ENCODE data around the gene PAPOLB.

- TF ChIP-seq EP300 (IDR thresholded peaks at IDR 0.05) (no peak), POLR2A (IDR thresholded peaks at IDR 0.05) (no peak)
Measured at GRCh38 chr7:4871930-4872675, 10.3 kb upstream of the PAPOLB start.
